Uterus (tissue), 2 donors: ENCODE data around the gene HDLBP.

Experiments used
- POLR2A ChIP-seq, 2 donors: fragments of 450-650 bp; IDR thresholded peaks; one replicate each; pipeline ENCODE4 v1.6.1; 2016; ENCODE audit warnings: antibody characterized with exemption in 2 of 2, mild to moderate bottlenecking in 1 of 2, moderate library complexity in 1 of 2
- TF ChIP-seq, protein P1 (sequence below), 4 experiments: fragments of 200-600 bp in 2 of 4; fragments of 450-650 bp in 2 of 4; sonication (generic) in 2 of 4; IDR thresholded peaks; one replicate each; pipeline ENCODE4 v1.5.1; 2016 to 2019; ENCODE audit warnings: antibody characterized with exemption in 4 of 4, mild to moderate bottlenecking in 2 of 4, moderate library complexity in 1 of 4

DNA sequence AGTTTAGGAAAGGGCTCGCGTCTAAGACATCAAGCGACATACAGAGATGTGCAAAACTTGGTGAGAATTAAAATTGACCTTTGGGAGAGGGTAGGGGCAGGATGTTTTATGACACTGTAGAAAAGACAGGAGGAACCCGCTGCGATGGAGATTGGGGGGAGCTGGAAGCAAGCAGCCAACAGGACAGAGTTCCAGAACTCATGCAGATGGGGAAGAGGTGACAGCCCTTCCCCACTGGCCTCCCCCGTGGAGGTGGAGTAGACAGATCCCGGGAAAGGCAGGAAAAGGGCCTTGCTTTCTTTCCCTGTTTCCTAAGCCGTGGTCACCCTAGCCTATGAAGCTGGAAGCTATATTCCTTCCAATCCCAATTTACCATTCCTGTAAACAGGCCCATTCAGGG lies 87.9 kb downstream of the HDLBP start:
- TF ChIP-seq, protein P1, sequence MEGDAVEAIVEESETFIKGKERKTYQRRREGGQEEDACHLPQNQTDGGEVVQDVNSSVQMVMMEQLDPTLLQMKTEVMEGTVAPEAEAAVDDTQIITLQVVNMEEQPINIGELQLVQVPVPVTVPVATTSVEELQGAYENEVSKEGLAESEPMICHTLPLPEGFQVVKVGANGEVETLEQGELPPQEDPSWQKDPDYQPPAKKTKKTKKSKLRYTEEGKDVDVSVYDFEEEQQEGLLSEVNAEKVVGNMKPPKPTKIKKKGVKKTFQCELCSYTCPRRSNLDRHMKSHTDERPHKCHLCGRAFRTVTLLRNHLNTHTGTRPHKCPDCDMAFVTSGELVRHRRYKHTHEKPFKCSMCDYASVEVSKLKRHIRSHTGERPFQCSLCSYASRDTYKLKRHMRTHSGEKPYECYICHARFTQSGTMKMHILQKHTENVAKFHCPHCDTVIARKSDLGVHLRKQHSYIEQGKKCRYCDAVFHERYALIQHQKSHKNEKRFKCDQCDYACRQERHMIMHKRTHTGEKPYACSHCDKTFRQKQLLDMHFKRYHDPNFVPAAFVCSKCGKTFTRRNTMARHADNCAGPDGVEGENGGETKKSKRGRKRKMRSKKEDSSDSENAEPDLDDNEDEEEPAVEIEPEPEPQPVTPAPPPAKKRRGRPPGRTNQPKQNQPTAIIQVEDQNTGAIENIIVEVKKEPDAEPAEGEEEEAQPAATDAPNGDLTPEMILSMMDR (IDR thresholded peaks at IDR 0.05) = no peak
- no peak for TF ChIP-seq POLR2A (IDR thresholded peaks at IDR 0.05)
